CD8-positive, alpha-beta memory T cell (primary cell): ENCODE results near the gene TLR1. TPM values are rescaled to one million over a fixed set of nuclear protein-coding genes. Genes with fewer than 3 reads are reported as not detected.
"Not testable (repeated sequence)": the region's sequence is repeated elsewhere in the genome, so short reads cannot be mapped to it uniquely, and the experiment has no call there.

Source experiments
- CTCF ChIA-PET: fragments of 350-600 bp; sonication (Branson Sonifier 250); formaldehyde crosslinking; loops from one replicate; lab custom pipeline; 2021; ENCODE audit warnings: antibody characterized with exemption; lab: Charles Lee
- POLR2A ChIA-PET: fragments of 350-600 bp; sonication (Branson Sonifier 250); formaldehyde crosslinking; loops from one replicate; lab custom pipeline; 2021; ENCODE audit warnings: antibody characterized with exemption; lab: Charles Lee
- DNase-seq, 5 donors: peaks; one replicate each; pipeline versions ENCODE4 v3.0.0 to v3.0.0-alpha.2; 2020 to 2022; ENCODE audit warnings: mixed read lengths in 1 of 5
- H3K27ac ChIP-seq: one replicate; pipeline ENCODE4 v1.7.0; 2013; ENCODE audit warnings: low read depth, mild to moderate bottlenecking, low read length, moderate library complexity
- H3K27me3 ChIP-seq: 2 replicates; pipeline ENCODE4 v1.7.0; 2013; ENCODE audit warnings: low read length, mild to moderate bottlenecking; ENCODE audit not compliant: insufficient read depth, poor library complexity, severe bottlenecking
- H3K36me3 ChIP-seq: 2 replicates; pipeline ENCODE4 v1.7.0; 2013; ENCODE audit warnings: mild to moderate bottlenecking, low read length, moderate library complexity; ENCODE audit not compliant: insufficient read depth
- H3K4me1 ChIP-seq: 2 replicates; pipeline ENCODE4 v1.7.0; 2013; ENCODE audit warnings: mild to moderate bottlenecking, low read length, moderate library complexity; ENCODE audit not compliant: insufficient read depth
- H3K4me3 ChIP-seq: 2 replicates; pipeline ENCODE4 v1.7.0; 2013; ENCODE audit warnings: mild to moderate bottlenecking, low read length
- H3K9me3 ChIP-seq: 2 replicates; pipeline ENCODE4 v1.7.0; 2013; ENCODE audit warnings: mild to moderate bottlenecking, low read length
- H3K27ac Mint-ChIP-seq, 8 donors: one replicate each; pipeline ENCODE4 v1.8.0; 2020 to 2021; ENCODE audit warnings: mixed read lengths in 8 of 8, mild to moderate bottlenecking in 6 of 8, inconsistent platforms in 3 of 8, moderate library complexity in 3 of 8
- H3K27me3 Mint-ChIP-seq, 2 donors: one replicate each; pipeline ENCODE4 v1.8.0; 2020 to 2021; ENCODE audit warnings: mixed read lengths in 2 of 2, mild to moderate bottlenecking in 1 of 2, moderate library complexity in 1 of 2
- H3K36me3 Mint-ChIP-seq, 3 donors: one replicate each; pipeline ENCODE4 v1.8.0; 2020 to 2021; ENCODE audit warnings: mixed read lengths in 3 of 3, inconsistent platforms in 1 of 3, mild to moderate bottlenecking in 1 of 3
- H3K4me1 Mint-ChIP-seq, 3 donors: one replicate each; pipeline ENCODE4 v1.8.0; 2020 to 2021; ENCODE audit warnings: mixed read lengths in 3 of 3, inconsistent platforms in 1 of 3, mild to moderate bottlenecking in 1 of 3
- H3K4me3 Mint-ChIP-seq, 7 donors: one replicate each; pipeline ENCODE4 v1.8.0; 2020 to 2021; ENCODE audit warnings: mixed read lengths in 7 of 7, mild to moderate bottlenecking in 6 of 7, moderate library complexity in 4 of 7, inconsistent platforms in 2 of 7
- H3K9me3 Mint-ChIP-seq, 5 donors: one replicate each; pipeline ENCODE4 v1.8.0; 2020 to 2022; ENCODE audit warnings: mixed read lengths in 5 of 5, mild to moderate bottlenecking in 3 of 5, moderate library complexity in 2 of 5, inconsistent platforms in 1 of 5
- polyA plus RNA-seq: library from polyadenylated mRNA; unstranded; fragments of 300-500 nt; fragmentation: Illumina TruSeq; gene quantifications from one replicate; pipeline ENCODE4 v1.2.3, GENCODE V29; 2021
- total RNA-seq, 2 experiments: library from RNA; stranded (reverse); gene quantifications; one replicate each; pipeline ENCODE4 v1.2.3, GENCODE V29; 2021

The TLR1 gene
- total and polyA plus RNA-seq, 3 experiments from 2014 or later = 1.3 to 9.8 (median 2.1) TPM

- DNase-seq = no peak
- Histone ChIP-seq H3K36me3 (no peaks in the 10 kb centered on the region), H3K27me3 (no peaks in the 10 kb centered on the region), H3K4me3 (no peak overlapping the region), H3K27ac (no peak overlapping the region), H3K4me1 (no peaks in the 10 kb centered on the region), H3K9me3 (no peaks in the 10 kb centered on the region)
- Mint-ChIP-seq H3K4me1 (peaks cover 7 to 18% (median 11%) of the 10 kb centered on the region in 3 donors), H3K4me3 (no peak overlapping the region), H3K27ac (no peak overlapping the region), H3K27me3 (peaks cover 0 to 7% of the 10 kb centered on the region in 2 donors), H3K9me3 (peaks cover 3 to 11% (median 11%) of the 10 kb centered on the region in 5 donors), H3K36me3 (peaks cover 0 to 33% (median 3%) of the 10 kb centered on the region in 3 donors)
- ChIA-PET POLR2A (no interaction called here), CTCF (no interaction called here)
Observed at GRCh38 chr4:38820329-38821061, 15.9 kb upstream of the TLR1 start.

DNA sequence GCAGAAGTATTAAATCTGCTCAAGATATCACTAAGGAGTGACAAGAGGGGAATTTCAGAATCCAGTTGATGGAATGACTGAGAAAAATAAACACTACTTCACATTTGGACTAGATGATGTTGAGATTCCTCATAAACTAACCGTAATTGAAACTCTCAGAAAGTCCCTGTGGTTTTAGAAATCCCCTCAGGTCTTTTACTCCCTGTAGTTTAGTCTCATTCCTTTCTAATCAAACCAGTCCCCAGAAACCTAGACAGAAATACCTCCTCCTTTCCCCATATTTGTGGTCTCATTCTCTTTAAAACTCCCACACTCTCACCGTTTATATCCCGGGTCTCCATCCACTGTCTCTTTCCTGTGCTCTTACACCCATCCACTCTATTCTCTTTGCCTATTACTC is 15.0 kb upstream of the TLR1 start:
- CTCF ChIA-PET = no interaction called here
- H3K4me1 Mint-ChIP-seq = peaks cover 7 to 18% (median 11%) of the 10 kb centered on the region in 3 donors
- peaks cover 3 to 13% (median 12%) of the 10 kb centered on the region in 5 donors for H3K9me3 Mint-ChIP-seq
- Histone ChIP-seq H3K9me3 (no peaks in the 10 kb centered on the region), H3K27me3 (no peaks in the 10 kb centered on the region), H3K4me3 (no peak overlapping the region), H3K36me3 (no peaks in the 10 kb centered on the region), H3K27ac (no peak overlapping the region), H3K4me1 (no peaks in the 10 kb centered on the region)
- peaks cover 0 to 31% (median 3%) of the 10 kb centered on the region in 3 donors for H3K36me3 Mint-ChIP-seq
- peak overlapping the region in 1 of 8 donors; percentile 30 for H3K27ac Mint-ChIP-seq
- no peak overlapping the region for H3K4me3 Mint-ChIP-seq
- peaks cover 0 to 7% of the 10 kb centered on the region in 2 donors for H3K27me3 Mint-ChIP-seq
- DNase-seq = no peak
- POLR2A ChIA-PET = no interaction called here

DNA sequence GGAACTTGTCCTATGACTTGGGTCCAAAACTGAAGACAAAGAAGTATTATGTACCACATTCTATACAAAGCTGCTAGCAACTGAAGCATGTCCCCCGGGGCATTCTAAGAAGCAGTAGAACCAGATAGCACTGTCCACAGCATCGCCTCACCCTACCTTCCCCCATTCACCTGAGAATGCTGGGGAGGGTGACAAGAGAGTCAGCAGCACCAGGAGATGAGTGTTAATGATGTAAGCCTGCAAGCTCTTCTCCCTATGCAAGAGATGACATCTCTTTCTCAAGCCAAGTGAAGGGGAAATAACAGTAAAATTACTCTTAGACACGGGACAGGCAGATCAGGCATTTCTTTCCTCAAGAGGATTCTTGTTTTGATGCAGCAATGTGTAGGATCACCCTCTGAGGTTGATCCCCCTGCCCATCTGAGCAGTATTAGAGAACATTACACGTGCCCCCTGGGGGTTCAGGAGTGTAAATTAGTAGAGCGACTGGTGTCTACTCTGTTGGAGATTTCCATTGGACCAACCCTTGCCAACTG is 13.9 kb upstream of the TLR1 start:
- Histone ChIP-seq H3K27ac (no peak overlapping the region), H3K36me3 (no peaks in the 10 kb centered on the region), H3K4me1 (no peaks in the 10 kb centered on the region), H3K9me3 (no peaks in the 10 kb centered on the region), H3K27me3 (no peaks in the 10 kb centered on the region), H3K4me3 (no peak overlapping the region)
- CTCF ChIA-PET = interaction anchor here (1.3 kb wide), 1 partner anchor 59 kb away, joined by 3 read pairs; no protein-coding TSS in a partner anchor
- POLR2A ChIA-PET = no interaction called here
- H3K4me1 Mint-ChIP-seq = peaks cover 7 to 18% (median 11%) of the 10 kb centered on the region in 3 donors
- H3K36me3 Mint-ChIP-seq = peaks cover 0 to 30% (median 3%) of the 10 kb centered on the region in 3 donors
- no peak for DNase-seq
- H3K9me3 Mint-ChIP-seq = peaks cover 3 to 19% (median 15%) of the 10 kb centered on the region in 5 donors
- peaks cover 0 to 9% of the 10 kb centered on the region in 2 donors for H3K27me3 Mint-ChIP-seq
- H3K27ac Mint-ChIP-seq = no peak overlapping the region
- no peak overlapping the region for H3K4me3 Mint-ChIP-seq

DNA sequence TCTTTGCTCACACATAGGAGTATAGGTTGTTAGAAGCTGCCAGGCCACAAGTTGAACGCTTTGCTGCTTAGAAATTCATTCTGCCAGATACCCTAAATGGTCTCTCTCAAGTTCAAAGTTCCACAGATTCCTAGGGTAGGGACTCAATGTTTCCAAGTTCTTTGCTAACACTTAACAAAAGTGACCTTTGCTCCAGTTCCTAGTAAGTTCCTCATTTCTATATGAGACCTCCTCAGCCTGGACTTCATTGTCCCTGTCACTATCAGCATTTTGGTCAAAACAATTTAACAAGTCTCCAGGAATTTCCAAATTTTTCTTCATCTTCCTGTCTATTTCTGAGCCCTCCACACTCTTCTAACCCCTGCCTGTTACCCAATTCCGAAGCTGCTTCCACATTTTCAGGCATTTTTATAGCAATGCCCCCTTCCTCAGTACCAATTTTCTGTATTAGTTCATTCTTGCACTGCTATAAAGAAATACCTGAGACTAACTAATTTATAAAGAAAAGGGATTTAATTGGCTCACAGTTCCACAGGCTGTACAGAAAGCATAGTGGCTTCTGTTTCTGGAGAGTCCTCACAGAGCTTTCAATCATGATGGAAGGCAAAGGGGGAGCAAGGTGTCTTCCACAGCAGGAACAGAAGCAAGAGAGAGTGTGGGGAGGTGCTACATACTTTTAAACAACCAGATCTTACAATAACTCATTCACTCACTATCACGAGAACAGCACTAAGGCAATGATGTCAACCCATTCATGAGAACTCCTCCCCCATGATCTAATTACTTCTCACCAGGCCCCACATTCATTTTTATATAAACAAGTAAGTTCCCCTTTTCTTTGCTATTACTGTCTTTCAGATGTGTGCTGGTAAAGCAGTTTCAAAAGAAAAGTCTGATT is 11.5 kb upstream of the TLR1 start:
- peaks cover 0 to 14% (median 11%) of the 10 kb centered on the region in 5 donors for H3K9me3 Mint-ChIP-seq
- H3K27ac Mint-ChIP-seq = peak overlapping the region in 1 of 8 donors; percentile 47
- CTCF ChIA-PET = interaction anchor here (1.0 kb wide), 1 partner anchor 34 kb away, joined by 3 read pairs; the partner anchor contains the start of gene TLR10

DNA sequence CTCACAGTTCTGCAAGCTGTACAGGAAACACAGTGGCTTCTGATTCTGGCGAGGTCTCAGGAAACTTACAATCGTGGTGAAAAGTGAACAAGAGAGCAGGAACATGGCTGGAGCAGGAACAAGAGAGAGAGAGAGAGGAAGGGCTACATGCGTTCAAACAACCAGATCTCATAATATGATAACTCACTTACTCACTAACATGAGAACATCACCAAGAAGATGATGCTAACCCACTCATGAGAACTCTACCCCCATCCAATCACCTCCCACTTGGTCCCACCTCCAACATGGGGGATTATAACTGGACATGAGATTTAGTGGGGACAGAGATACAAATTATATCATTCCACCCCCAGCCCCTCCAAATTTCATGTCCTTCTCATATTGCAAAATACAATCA is 9.8 kb upstream of the TLR1 start:
- Histone ChIP-seq H3K27ac (no peak overlapping the region), H3K4me3 (no peak overlapping the region), H3K9me3 (no peaks in the 10 kb centered on the region), H3K4me1 (no peaks in the 10 kb centered on the region), H3K36me3 (no peaks in the 10 kb centered on the region), H3K27me3 (no peaks in the 10 kb centered on the region)
- peaks cover 0 to 24% (median 0%) of the 10 kb centered on the region in 3 donors for H3K36me3 Mint-ChIP-seq
- no peak overlapping the region for H3K4me3 Mint-ChIP-seq
- peaks cover 0 to 14% (median 11%) of the 10 kb centered on the region in 5 donors for H3K9me3 Mint-ChIP-seq
- peaks cover 0 to 12% of the 10 kb centered on the region in 2 donors for H3K27me3 Mint-ChIP-seq
- ChIA-PET POLR2A (no interaction called here), CTCF (interaction anchor here (1.2 kb wide), 1 partner anchor 70 kb away, joined by 3 read pairs; no protein-coding TSS in a partner anchor)
- DNase-seq = no peak
- H3K4me1 Mint-ChIP-seq = peaks cover 2 to 3% (median 3%) of the 10 kb centered on the region in 3 donors
- no peak overlapping the region for H3K27ac Mint-ChIP-seq

More for the DNA sequence above, 11.5 kb upstream of the TLR1 start:
- POLR2A ChIA-PET = interaction anchor here (0.5 kb wide), 1 partner anchor 1383 kb away, joined by 3 read pairs; no protein-coding TSS in a partner anchor
- Mint-ChIP-seq H3K4me1 (peaks cover 7 to 18% (median 11%) of the 10 kb centered on the region in 3 donors), H3K36me3 (peaks cover 0 to 24% (median 0%) of the 10 kb centered on the region in 3 donors), H3K27me3 (peaks cover 0 to 12% of the 10 kb centered on the region in 2 donors), H3K4me3 (no peak overlapping the region)
- H3K9me3 ChIP-seq = no peaks in the 10 kb centered on the region
- no peak overlapping the region for H3K27ac ChIP-seq
- H3K4me3 ChIP-seq = no peak overlapping the region
- no peaks in the 10 kb centered on the region for H3K4me1 ChIP-seq
- H3K27me3 ChIP-seq = no peaks in the 10 kb centered on the region
- H3K36me3 ChIP-seq = no peaks in the 10 kb centered on the region
- no peak for DNase-seq

- Histone ChIP-seq H3K4me3 (no peak overlapping the region), H3K9me3 (no peaks in the 10 kb centered on the region), H3K36me3 (no peaks in the 10 kb centered on the region), H3K4me1 (no peaks in the 10 kb centered on the region), H3K27me3 (no peaks in the 10 kb centered on the region), H3K27ac (no peak overlapping the region)
- ChIA-PET CTCF (no interaction called here), POLR2A (no interaction called here)
- no peak for DNase-seq
- Mint-ChIP-seq H3K9me3 (peaks cover 0 to 14% (median 11%) of the 10 kb centered on the region in 5 donors), H3K27ac (peak overlapping the region in 1 of 8 donors; percentile 15), H3K4me3 (no peak overlapping the region), H3K36me3 (peaks cover 0 to 20% (median 0%) of the 10 kb centered on the region in 3 donors), H3K27me3 (peaks cover 0 to 8% of the 10 kb centered on the region in 2 donors), H3K4me1 (peaks cover 0 to 3% (median 0%) of the 10 kb centered on the region in 3 donors)
Observed at GRCh38 chr4:38811297-38811696, 6.7 kb upstream of the TLR1 start.

GRCh38 chr4:38807462-38807861 is 2.9 kb upstream of the TLR1 start:
- Mint-ChIP-seq H3K36me3 (peaks cover 4 to 16% (median 12%) of the 10 kb centered on the region in 3 donors), H3K4me1 (peaks cover 29 to 39% (median 33%) of the 10 kb centered on the region in 3 donors), H3K9me3 (peaks cover 7 to 11% (median 9%) of the 10 kb centered on the region in 5 donors)
- DNase-seq, H3K4me3 Mint-ChIP-seq, H3K4me1 ChIP-seq, H3K36me3 ChIP-seq, H3K27ac Mint-ChIP-seq, POLR2A ChIA-PET, H3K27ac ChIP-seq, H3K27me3 ChIP-seq, H3K27me3 Mint-ChIP-seq, H3K9me3 ChIP-seq, H3K4me3 ChIP-seq: not testable (repeated sequence)
- CTCF ChIA-PET = interaction anchor here (1.3 kb wide), 1 partner anchor 48 kb away, joined by 3 read pairs; no protein-coding TSS in a partner anchor
